ENCODE results near the gene NKX1-2.
"Not testable (repeated sequence)": the region's sequence is repeated elsewhere in the genome, so short reads cannot be mapped to it uniquely, and the experiment has no call there.

DNA sequence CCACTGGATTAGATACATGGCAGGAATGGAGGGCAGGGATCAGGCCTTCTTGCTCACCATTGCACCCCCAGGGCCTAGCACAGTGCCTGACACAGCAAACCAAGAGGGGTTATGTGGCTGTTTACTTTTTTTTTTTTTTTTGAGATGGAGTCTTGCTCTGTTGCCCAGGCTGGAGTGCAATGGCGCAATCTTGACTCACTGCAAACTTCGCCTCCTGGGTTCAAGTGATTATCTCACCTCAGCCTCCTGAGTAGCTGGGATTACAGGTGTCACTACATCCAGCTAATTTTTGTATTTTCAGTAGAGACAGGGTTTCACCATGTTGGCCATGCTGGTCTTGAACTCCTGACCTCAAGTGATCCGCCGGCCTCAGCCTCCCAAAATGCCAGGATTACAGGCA is 14.2 kb downstream of the NKX1-2 start:
- TF ChIP-seq, protein P1, sequence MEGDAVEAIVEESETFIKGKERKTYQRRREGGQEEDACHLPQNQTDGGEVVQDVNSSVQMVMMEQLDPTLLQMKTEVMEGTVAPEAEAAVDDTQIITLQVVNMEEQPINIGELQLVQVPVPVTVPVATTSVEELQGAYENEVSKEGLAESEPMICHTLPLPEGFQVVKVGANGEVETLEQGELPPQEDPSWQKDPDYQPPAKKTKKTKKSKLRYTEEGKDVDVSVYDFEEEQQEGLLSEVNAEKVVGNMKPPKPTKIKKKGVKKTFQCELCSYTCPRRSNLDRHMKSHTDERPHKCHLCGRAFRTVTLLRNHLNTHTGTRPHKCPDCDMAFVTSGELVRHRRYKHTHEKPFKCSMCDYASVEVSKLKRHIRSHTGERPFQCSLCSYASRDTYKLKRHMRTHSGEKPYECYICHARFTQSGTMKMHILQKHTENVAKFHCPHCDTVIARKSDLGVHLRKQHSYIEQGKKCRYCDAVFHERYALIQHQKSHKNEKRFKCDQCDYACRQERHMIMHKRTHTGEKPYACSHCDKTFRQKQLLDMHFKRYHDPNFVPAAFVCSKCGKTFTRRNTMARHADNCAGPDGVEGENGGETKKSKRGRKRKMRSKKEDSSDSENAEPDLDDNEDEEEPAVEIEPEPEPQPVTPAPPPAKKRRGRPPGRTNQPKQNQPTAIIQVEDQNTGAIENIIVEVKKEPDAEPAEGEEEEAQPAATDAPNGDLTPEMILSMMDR (IDR thresholded peaks at IDR 0.05), result not testable (repeated sequence)
- TF ChIP-seq POLR2A (IDR thresholded peaks at IDR 0.05), result not testable (repeated sequence)

Measured in right lobe of liver (tissue), 4 donors.